NOMO-1 treated with DMSO at 0.1 percent for 48 hours (cell line): Measurements from ENCODE around the gene PGGT1B.

ENCODE experiments used
- DNase-seq: peaks from one replicate; lab custom pipeline; 2025; ENCODE audit not compliant: unreplicated experiment; lab: John Stamatoyannopoulos, UW

Gene PGGT1B

GRCh38 chr5:115184770-115185169 lies 77.9 kb downstream of the PGGT1B start:
- no peak for DNase-seq

GRCh38 chr5:115181757-115182156 lies 80.9 kb downstream of the PGGT1B start:
- DNase-seq, result no peak

GRCh38 chr5:115180165-115180709 lies 82.4 kb downstream of the PGGT1B start:
- DNase-seq, result no peak

- DNase-seq, result no peak
These were observed 83.1 kb downstream of the PGGT1B start for GRCh38 chr5:115179394-115180164.

GRCh38 chr5:115179030-115179393 lies 83.7 kb downstream of the PGGT1B start:
- DNase-seq, result no peak

- no peak for DNase-seq
These were observed 91.7 kb downstream of the PGGT1B start for GRCh38 chr5:115170929-115171510.

GRCh38 chr5:115170134-115170928 lies 92.3 kb downstream of the PGGT1B start:
- DNase-seq, result peak; percentile 11

GRCh38 chr5:115169487-115170133 lies 93.1 kb downstream of the PGGT1B start, which contains the start of gene TRIM36:
Gene TRIM36 (minus strand): TSS chr5:115169908. CDS start chr5:115169634, 274 bp downstream.
- peak; percentile 90 for DNase-seq

- peak; percentile 40 for DNase-seq
These were observed 93.7 kb downstream of the PGGT1B start for GRCh38 chr5:115168829-115169486.

- DNase-seq, result no peak
These were observed 95.8 kb downstream of the PGGT1B start for GRCh38 chr5:115166744-115167393.

GRCh38 chr5:115165790-115166189 lies 96.9 kb downstream of the PGGT1B start:
- no peak for DNase-seq

GRCh38 chr5:115160975-115161475 lies 101.7 kb downstream of the PGGT1B start:
- no peak for DNase-seq
